ENCODE data around the gene ZNF595.
"Not testable (repeated sequence)": the region's sequence is repeated elsewhere in the genome, so short reads cannot be mapped to it uniquely, and the experiment has no call there.

ZNF595 gene

DNA sequence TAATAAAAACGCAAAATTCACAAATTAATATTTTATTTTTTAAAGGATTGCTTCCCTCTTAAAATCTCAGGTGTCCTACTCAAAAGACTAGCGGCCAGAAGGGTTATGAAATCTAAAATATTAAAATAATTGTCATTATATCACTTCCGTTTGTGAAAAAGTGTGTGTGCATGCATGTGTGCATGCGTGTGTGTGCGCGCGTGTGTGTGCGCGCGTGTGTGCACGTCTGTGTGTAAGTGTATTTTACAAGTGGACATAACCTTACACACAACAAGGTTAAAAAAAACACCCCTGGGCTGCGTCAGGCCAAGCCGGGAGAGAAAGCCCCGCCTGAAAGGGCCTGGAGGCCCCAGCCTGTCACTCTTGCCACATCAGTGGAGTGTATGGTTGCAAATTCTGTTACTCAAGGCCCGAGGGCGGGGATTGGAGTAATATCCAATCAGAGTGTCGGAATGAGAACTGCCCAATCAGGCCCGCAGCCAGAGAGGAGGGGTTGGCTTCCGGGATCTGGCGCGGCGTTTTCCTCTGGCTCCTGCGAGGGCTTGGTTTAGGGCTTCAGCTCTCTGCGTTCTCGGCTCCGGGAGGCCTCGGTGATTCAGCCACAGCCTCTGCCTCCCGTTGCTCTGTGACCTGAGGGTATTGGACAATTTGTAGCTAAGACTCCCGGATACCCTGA, at the start of gene ZNF595:
Gene ZNF595 (plus strand): TSS at position 518 of the 676 bp plus-strand sequence. CDS start 168 bp downstream, outside the sequence.
- not testable (repeated sequence) for DNase-seq

DNA sequence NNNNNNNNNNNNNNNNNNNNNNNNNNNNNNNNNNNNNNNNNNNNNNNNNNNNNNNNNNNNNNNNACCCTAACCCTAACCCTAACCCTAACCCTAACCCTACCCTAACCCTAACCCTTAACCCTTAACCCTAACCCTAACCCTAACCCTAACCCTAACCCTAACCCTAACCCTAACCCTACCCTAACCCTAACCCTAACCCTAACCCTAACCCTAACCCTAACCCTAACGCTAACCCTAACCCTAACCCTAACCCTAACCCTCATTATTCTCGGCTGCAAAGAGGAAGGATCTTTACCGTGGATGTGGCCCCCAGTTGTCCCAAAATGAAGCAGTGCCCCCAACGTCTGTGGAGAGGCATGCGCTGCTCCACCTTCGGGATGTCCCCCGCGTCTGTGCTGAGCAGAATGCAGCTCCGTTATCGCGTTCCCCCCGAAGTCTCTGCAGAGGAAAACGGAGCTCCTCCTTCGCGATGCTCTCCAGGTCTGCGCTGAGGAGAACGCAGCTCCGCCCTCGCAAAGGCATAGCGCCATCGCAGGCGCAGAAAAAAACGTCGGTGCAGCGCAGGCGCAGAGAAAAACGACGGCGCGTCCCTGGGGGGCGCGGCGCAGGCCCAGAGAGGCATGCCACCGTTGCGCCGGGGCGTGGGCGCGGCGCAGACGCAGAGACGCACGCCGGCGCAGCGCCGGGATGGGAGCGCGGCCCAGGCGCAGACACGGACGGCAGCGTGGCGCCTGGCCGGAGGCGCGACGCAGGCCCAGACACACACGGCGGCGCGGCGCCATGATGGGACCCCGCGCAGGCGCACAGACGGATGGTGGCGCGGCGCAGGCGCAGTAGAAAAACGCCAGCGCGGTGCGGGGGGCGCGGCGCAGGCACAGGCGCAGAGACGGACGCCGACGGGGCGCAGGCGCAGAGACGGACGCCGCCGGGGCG, 42.9 kb upstream of the ZNF595 start:
- not testable (repeated sequence) for DNase-seq

DNA sequence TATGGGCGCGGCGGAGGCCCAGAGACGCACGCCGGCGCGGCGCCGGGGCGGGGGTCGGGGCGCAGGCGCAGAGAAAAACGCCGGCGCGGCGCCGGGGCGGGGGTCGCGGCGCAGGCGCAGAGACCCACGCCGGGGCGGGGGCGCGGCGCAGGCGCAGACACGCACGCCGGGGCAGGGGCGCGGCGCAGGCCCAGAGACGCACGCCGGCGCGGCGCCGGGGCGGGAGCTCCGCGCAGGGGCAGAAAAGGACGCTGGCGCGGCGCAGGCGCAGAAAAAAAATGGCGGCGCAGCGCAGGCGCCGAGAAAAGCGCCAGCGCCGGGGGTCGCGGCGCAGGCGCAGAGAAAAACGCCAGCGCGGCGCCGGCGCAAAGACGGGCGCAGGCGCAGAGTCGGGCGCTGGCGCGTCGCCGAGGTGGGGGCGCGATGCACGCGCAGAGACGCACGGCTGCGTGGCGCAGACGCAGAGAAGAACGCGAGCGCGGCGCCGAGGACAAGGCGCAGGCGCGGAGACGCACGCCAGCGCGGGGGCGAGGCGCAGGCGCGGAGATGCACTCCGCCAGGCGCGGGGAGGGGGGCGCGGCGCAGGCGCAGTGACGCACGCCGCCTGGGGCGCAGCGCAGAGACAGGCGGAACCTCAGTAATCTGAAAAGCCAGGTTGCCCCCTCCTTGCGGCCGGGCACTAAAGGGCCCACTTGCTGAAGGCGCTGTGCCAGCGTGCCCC, 41.9 kb upstream of the ZNF595 start:
- not testable (repeated sequence) for DNase-seq

DNA sequence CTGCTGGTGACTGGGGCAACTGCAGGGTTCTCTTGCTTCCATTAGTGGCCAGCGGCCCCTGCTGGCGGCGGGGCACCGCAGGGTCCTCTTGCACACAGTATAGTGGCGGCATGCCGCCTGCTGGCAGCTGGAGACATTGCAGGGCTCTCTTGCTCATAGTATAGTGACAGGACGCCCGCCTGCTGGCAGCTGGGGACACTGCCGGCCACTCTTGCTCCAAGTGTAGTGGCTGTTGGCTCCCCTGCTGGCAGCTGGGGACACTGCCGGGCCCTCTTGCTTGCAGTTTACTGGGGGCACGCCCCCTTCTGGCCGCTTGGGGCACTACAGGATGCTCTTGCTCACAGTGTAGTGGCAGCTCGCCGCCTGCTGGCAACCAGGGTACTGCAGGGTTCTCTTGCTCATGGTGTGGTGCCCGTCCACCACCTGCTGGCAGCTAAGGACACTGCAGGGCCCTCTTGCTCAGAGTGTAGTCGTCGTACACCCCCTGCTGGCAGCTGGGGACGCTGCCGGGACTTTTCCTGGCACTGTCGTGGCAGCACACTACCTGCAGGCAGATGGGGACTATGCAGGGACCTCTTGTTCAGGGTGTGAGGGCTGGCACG, 41.2 kb upstream of the ZNF595 start:
- not testable (repeated sequence) for DNase-seq

DNA sequence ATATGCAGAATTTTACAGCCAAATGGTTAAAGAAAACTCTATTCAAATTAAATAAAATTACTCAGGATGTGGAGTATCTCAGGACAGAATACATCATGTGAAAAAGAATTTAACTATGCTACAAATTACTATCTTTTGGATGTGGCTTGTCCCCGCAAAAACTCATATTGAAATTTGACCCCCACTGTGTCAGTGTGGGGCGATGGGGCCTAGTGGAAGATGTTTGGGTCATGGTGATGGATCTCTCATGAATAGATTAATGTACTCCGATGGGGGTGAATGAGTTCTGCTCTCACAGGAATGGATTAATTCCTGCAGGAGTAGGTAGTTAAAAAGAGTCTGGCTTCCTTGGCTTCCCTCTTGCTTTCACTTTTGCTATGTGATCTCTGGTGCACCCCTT, 35.0 kb upstream of the ZNF595 start:
- DNase-seq = not testable (repeated sequence)

DNA sequence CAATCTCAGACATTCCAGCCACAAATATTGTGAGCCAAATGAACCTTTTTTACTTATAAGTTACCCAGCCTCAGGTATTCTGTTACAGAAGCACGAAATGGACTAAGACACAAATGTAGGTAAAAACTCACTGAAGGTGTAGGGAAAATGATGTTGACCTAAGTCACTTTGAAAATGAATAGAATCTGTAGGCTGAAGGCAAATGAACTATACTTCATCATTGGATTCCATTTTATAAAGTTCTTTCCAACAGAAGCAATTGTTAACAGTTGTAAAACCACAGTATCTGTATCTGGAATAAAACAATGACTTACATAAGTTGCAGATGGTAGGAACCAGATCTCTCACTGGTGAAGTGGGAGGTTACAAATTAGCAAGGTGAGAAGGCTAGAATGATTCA, 34.5 kb upstream of the ZNF595 start:
- DNase-seq = not testable (repeated sequence)

DNA sequence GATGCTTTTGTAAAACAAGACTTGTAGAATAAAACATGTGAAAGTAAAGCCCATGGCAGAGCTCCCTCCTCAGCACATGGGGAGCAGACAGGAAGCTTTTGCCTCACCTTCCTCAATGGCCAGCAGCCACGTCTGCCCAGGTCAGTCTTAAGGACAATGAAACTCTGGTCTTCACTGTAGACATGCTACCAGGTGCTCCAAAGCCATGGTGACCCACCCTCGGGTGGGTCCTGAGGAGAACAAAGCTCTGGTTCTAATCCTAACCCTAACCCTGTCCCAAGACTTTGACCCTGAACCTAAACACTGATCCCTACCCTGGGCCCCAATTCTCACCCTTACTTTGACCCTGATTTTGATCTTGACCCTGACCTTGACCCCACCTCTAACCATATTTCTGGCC, 30.2 kb upstream of the ZNF595 start:
- DNase-seq = not testable (repeated sequence)

DNA sequence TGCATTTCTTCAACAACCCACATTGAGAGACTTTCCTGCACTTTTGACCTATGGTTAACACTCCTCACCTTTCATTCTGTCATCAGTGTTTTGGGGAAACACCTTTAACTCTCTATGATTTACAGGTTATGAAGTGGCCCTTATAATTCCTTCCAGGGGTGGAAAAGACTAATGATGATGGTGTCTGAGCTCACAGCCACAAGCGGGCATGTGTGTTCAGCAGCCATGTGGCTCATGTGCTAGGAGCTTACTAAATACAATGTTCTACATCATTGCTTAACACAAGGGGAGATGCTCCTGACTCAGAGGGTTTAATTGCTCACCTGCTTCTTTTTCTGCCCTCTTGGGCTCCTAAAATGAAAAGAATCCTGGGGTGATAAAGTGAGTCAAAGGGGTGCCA, 28.8 kb upstream of the ZNF595 start:
- not testable (repeated sequence) for DNase-seq

DNA sequence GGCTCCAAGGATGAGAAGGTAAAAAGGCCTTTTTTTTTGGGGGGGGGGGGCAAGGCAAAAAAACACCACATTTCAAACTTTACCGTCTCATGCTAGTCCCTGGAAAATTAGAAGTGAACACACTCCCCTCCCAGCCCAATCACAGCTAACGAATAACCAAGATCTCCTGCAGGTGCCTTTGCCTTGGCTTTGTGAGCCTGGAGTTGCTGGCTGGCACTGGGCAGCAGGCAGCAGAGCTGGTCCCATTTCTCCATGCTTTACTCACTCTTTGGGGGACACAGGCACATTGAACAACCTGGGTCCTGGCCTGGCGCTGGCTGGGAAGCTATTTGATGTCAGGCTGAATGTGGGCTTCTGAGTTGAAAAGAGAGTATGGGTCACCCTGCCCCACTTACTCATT, 25.6 kb upstream of the ZNF595 start:
- DNase-seq = not testable (repeated sequence)

DNA sequence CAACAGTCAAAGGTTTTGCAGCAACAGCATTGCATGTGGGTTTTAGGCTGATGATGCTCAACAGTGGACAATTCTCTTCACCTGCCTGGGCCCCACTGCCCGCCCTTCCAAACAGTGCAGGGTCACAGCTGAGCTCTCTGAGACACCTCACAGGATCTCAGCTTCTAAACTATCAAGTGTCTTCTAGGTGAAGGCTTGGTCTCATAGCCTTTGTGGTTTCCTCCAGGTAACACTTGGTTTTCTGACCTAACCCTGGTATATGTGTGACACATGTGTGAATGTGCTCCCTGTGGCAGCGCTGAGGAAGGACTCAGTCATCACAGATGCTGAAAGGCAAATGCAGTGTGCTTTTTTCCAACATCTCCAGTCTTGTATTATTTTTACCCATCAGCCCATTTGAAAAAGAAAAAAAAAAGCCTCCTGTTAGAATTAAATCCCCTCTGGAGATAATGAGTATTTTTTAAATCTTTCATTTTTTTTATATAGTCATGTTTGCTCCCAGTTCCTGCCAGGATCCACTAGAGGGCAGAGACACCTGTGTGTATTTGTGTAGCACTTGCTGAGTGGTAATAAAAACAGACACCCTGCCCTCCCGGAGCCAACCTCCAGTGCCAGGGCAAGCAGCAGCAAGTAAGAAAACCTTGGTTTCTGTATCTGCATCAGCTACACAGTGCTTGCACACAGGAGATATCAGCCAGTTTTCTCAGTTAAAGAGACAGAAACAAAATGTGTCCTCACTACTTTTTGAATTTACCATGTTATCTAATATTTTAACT, 24.2 kb upstream of the ZNF595 start:
- DNase-seq = not testable (repeated sequence)

DNA sequence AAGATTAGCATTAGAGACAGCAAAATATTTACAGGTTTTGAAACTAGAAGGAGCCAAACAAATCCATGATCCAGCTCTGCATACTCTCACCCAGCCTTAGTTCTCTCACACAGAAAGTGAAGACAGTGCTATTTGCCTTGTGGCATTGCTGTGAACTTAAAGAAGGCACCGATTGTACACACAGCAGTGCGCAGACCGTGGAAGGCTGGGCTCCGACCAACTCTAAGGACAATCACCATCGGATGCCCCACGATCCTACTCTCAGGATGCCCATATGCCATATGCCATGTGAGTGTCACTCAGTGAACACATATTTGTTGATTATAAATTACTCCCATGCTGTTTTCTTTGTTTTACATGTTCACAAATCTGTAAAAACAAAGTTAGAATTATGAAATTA, 19.8 kb upstream of the ZNF595 start:
- not testable (repeated sequence) for DNase-seq

DNA sequence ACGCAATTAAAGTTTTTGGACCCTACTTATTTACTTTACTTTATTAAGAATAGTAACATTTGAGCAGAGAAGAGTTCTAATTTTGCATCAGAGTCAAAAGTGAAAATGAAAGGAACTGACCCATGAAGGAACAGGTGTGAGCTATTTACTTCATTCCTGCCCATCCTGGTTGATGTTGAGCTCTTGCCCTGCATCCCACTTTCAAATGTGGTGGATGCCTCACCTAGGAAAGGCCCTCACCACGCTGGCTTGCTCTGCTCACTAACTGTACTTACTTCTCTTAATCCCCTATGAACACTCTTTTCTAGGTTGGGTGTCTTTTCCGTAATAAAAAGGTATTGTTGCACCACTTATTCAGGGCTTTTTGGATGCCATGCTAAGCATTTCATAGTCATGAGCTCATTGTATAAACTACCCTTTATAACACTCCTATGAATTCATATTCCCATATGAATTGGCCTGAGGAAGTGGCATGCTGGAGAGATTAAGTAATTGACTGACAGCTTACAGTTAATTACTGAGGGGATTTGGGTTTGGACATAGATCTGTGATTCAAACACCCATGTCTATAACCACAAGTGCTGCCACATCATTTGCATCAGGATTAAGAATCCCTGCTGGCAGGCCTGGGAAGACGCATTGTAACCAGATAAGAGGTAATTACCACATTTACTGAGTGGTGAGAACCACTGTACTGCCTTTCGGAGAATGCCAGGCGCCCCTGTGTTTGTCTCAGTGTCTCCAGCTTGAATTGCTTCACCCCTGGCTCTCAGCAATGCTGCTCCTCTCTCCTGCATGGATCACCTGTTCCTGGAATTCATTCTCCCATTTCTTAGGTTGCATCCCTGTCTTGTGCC, 16.3 kb upstream of the ZNF595 start:
- DNase-seq = not testable (repeated sequence)

DNA sequence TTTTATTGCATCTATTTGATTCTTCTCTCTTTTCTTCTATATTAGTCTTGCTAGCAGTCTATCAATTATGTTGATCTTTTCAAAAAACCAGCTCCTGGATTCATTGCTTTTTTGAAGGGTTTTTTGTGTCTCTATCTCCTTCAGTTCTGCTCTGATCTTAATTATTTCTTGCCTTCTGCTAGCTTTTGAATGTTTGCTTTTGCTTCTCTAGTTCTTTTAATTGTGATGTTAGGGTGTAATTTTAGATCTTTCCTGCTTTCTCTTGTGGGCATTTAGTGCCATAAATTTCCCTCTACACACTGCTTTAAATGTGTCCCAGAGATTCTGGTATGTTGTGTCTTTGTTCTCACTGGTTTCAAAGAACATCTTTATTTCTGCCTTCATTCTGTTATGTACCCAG, 14.9 kb upstream of the ZNF595 start:
- DNase-seq = not testable (repeated sequence)

DNA sequence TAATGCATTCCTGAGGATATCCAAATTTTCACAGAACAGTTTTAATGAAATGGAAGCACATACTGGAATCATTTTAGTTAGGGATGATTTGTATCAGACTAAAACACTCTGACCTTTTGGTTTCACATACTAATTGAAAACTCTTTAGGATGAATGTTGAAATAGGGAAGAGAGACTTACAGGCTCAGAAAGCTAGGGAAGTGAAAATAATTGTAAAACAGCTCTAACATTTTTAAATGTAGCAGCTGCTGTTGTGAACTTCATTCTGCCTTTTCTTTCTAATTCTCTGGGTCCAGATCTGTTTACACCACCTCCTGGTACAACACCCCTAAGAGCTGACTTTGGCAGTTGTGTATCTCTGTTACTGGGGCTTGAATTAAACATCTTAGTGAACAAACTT, 9.7 kb upstream of the ZNF595 start:
- DNase-seq = not testable (repeated sequence)

DNA sequence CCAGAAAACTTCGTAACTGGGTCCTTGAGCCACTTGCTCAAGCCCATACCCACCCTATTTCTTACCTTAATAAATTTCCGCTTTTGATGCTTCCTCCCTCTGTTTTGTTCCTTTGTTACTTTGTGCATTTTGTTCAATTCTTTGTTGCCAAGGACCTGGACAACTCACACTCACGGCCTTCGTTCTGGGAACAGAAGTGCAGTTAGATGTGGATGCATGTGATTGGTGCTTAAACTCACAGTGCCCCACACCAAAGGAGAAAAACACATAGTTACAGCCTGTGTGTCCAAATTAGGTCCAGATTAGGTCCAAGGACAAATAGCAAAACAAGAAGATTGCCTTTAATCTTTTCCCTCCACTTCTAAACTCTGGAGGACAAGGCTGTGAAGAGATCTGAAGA, 1.9 kb upstream of the ZNF595 start:
- DNase-seq = not testable (repeated sequence)

DNA sequence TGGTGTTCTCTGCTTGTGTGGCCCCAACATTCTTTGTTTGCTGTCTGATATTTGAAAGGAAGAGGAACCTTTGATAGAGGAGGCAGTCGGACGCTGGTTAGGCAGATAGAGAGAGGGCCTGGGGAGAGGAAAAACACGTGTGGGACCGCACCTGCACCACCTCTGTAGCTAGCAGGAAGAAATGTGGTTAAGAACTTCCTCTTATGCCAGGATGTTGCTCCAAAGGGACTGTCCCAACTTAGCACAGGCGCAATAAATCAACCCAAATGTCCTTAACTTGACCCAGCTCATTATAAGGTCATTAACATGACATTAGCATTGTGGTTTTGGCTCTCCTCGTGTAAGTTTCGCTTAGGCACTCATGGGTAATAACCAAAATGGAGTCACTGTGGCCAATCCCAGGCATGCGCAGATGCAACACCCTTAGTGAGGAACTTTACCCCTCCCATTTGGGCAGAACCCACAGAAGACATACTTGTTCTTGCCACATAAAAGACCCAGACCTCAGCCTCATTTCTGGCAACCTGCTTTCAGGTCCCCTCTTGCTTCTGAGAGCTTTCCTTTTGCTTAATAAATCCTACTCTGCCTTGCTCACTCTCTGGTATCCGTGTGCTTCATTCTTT, 1.4 kb upstream of the ZNF595 start:
- DNase-seq = not testable (repeated sequence)

DNA sequence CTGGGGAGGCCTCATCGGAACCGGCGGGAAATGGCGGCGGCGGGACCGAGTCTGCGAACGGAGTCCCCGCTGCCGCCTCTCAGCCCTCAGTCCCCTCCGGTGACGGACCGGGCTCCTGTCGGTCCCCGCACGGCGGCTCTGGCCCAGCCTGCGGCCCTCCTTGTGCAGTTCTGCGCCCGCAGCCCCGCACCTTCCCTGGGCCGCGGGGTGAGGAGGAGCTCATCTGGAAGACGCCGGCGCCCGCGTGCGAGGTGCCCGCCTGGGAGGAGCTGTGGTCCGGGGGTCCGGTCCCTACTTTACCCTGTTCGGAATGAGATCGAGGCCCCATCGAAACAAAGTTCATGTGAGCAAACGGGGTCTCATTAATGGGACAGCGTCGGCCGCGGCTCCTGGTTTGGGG, 400 bp downstream of the ZNF595 start:
- DNase-seq = not testable (repeated sequence)

DNA sequence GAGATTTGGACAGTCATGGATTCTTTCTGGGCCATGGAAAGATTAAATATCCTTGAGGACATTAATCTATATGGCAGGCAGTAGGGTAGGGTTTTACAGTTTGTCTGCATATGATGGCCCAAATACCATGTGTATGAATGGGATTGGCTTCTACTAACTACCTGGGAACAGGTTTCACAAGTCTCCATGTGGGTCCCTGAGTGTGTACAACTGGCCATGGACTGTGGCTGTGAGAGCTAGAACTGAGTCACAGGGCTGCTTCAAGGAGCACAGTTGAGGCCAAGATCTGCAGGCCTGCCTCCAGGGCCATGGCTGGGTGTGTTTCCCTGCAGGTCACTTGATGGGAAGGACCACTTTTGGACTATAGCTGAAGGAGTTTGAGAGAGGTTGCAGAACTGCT, 11.6 kb downstream of the ZNF595 start:
- not testable (repeated sequence) for DNase-seq

DNA sequence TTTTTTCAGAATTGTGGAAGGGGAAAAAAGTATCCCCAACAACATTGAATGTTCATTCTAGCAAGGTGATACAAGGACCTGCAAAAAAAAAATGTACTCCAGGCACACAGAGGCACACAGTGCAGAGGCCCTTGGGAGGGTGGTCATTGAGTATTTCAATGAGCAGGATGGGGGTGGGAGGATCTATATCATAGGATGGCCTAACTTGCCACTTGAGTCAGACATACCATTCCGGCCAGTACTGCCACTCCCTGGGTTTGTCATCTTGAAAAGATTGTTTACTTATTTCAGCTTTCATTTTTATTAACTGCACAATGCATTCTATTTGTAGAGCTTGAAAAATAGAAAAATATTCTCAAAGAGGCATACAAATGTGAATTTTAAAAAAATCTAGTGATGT, 18.7 kb downstream of the ZNF595 start:
- no peak for DNase-seq

DNA sequence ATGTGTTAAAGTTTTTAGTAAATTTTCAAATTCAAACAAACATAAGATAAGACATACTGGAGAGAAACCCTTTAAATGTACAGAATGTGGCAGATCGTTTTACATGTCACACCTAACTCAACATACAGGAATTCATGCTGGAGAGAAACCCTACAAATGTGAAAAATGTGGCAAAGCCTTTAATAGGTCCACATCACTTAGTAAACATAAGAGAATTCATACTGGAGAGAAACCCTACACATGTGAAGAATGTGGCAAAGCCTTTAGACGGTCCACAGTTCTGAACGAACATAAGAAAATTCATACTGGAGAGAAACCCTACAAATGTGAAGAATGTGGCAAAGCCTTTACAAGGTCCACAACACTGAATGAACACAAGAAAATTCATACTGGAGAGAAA, 32.8 kb downstream of the ZNF595 start:
- no peak for DNase-seq

Measured in NCI-H748 treated with DMSO at 0.1 percent for 48 hours (cell line).